AG04449 (cell line): ENCODE results near the gene ANO9.
"Not testable (repeated sequence)": the region's sequence is repeated elsewhere in the genome, so short reads cannot be mapped to it uniquely, and the experiment has no call there.

Experiments
- CTCF ChIA-PET: fragments of 350-600 bp; formaldehyde crosslinking; extraction: SDS; loops from one replicate; lab custom pipeline; 2021; ENCODE audit warnings: antibody characterized with exemption; lab: Yijun Ruan, JAX
- POLR2A ChIA-PET: fragments of 400-600, 350-600 bp; formaldehyde crosslinking; extraction: SDS; loops from one replicate; lab custom pipeline; 2020; ENCODE audit warnings: antibody characterized with exemption, inconsistent platforms; lab: Yijun Ruan, JAX
- DNase-seq: peaks from one replicate; pipeline ENCODE4 v3.0.0-alpha.2; 2010; ENCODE audit warnings: low read depth, low spot score
- H3K4me3 ChIP-seq: 2 replicates; pipeline ENCODE4 v1.5.1; 2011; ENCODE audit warnings: low read depth, mild to moderate bottlenecking, control low read depth, low read length
- CTCF ChIP-seq: IDR thresholded peaks from one replicate; pipeline ENCODE4 v1.5.1; 2011; ENCODE audit warnings: mild to moderate bottlenecking, moderate library complexity, low read length, control low read depth, inconsistent platforms; ENCODE audit not compliant: insufficient read depth; ENCODE audit errors: missing control alignments

The ANO9 gene

GRCh38 chr11:403761-404431 lies 37.9 kb downstream of the ANO9 start:
- no peak for DNase-seq
- CTCF ChIA-PET, result interaction anchor here (1.2 kb wide), 1 partner anchor 45 kb away, joined by 4 read pairs; no protein-coding TSS in a partner anchor
- POLR2A ChIA-PET, result no interaction called here
- no peak overlapping the region for H3K4me3 ChIP-seq
- TF ChIP-seq CTCF, result no peak

DNA sequence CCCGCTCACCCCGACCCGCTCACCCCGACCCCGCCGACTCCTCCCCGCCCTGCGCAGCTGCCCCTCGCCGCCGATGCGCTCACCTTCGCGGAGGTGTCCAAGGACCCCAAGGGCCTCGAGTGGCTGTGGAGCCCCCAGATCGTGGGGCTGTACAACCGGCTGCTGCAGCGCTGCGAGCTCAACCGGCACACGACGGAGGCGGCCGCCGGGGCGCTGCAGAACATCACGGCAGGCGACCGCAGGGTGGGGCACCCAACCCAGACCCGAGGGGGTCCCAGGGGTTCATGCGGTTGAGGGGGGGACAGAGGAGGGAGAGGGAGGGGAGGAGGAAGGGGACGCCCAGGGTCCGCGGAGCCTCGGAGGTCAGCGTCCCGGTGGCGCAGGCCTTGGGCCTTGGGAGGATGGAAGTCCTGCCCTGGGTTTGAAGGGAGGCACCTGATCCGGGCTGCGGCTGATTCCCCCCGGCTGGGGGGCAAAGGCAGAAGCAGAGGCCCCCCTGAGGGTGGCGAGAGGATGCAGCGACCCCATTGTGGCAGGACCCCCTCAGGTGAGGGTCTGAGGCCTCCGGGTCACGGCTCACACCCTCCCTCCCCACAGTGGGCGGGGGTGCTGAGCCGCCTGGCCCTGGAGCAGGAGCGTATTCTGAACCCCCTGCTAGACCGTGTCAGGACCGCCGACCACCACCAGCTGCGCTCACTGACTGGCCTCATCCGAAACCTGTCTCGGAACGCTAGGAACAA lies 38.6 kb downstream of the ANO9 start:
- TF ChIP-seq CTCF, result no peak
- ChIA-PET CTCF (no interaction called here), POLR2A (no interaction called here)
- no peak for DNase-seq
- H3K4me3 ChIP-seq, result no peak overlapping the region

DNA sequence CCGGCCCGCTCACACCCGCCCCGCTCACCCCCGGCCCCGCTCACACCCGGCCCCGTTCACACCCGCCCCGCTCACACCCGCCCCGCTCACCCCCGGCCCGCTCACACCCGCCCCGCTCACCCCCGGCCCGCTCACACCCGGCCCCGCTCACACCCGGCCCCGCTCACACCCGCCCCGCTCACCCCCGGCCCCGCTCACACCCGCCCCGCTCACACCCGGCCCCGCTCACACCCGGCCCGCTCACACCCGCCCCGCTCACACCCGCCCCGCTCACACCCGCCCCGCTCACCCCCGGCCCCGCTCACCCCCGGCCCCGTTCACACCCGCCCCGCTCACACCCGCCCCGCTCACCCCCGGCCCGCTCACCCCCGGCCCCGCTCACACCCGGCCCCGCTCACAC lies 40.6 kb downstream of the ANO9 start:
- DNase-seq, POLR2A ChIA-PET, H3K4me3 ChIP-seq, CTCF ChIA-PET: not testable (repeated sequence)

DNA sequence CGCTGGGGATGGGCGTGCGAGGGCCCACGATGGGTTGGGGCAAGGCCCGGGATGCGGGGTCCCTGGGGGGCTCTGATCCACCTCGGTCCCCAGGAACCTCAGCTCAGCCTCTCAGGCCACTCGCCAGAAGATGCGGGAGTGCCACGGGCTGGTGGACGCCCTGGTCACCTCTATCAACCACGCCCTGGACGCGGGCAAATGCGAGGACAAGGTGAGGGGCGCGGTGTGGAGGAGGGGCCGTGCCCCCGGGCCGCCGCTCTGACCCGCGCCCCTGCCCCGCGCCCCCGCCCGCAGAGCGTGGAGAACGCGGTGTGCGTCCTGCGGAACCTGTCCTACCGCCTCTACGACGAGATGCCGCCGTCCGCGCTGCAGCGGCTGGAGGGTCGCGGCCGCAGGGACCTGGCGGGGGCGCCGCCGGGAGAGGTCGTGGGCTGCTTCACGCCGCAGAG lies 41.5 kb downstream of the ANO9 start:
- no peak for DNase-seq
- TF ChIP-seq CTCF, result no peak
- CTCF ChIA-PET, result no interaction called here
- POLR2A ChIA-PET, result no interaction called here
- H3K4me3 ChIP-seq, result no peak overlapping the region

- no peak for TF ChIP-seq CTCF
- H3K4me3 ChIP-seq, result no peak overlapping the region
- ChIA-PET POLR2A (no interaction called here), CTCF (no interaction called here)
- no peak for DNase-seq
Measured at GRCh38 chr11:399731-400211, 42.0 kb downstream of the ANO9 start.

DNA sequence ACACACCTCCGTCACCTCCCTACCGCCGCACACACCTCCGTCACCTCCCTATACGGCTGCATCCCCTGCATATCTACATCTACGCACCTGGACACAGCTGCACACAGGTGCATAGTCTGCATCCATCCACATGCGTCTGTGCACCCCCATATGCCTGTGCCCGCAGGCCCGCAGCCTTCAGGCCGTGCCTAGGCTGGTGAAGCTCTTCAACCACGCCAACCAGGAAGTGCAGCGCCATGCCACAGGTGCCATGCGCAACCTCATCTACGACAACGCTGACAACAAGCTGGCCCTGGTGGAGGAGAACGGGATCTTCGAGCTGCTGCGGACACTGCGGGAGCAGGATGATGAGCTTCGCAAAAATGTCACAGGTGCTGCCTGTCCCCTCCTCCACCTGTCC lies 43.0 kb downstream of the ANO9 start:
- CTCF ChIA-PET, result no interaction called here
- DNase-seq, result no peak
- TF ChIP-seq CTCF, result no peak
- POLR2A ChIA-PET, result no interaction called here
- no peak overlapping the region for H3K4me3 ChIP-seq
